Measurements from ENCODE around the gene C16orf74.

DNA sequence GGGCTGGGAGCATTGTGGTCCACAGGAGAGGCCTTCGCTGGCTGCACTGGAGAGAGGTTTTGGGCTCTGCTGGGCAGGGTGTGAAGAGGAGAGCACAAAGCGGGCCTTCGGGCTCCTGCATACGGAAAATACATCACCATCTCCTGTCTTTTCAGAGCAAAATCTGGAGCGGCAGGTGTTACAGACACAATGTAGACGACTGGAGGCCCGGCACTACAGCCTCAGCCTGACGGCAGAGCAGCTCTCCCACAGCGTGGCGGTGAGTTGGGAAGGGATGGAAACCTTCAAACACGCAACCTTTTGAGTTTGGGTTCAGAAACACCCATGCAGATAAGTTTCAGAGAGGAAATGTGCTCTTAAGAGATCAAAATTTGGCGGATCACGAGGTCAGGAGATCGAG lies 80.1 kb downstream of the C16orf74 start:
- TF ChIP-seq, protein P1, sequence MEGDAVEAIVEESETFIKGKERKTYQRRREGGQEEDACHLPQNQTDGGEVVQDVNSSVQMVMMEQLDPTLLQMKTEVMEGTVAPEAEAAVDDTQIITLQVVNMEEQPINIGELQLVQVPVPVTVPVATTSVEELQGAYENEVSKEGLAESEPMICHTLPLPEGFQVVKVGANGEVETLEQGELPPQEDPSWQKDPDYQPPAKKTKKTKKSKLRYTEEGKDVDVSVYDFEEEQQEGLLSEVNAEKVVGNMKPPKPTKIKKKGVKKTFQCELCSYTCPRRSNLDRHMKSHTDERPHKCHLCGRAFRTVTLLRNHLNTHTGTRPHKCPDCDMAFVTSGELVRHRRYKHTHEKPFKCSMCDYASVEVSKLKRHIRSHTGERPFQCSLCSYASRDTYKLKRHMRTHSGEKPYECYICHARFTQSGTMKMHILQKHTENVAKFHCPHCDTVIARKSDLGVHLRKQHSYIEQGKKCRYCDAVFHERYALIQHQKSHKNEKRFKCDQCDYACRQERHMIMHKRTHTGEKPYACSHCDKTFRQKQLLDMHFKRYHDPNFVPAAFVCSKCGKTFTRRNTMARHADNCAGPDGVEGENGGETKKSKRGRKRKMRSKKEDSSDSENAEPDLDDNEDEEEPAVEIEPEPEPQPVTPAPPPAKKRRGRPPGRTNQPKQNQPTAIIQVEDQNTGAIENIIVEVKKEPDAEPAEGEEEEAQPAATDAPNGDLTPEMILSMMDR (IDR thresholded peaks at IDR 0.05) = no peak
- TF ChIP-seq POLR2A (IDR thresholded peaks at IDR 0.05) = no peak
